Retinal pigment epithelial cell (primary cell): ENCODE measurements around the gene FUCA1.
"Not testable (repeated sequence)": the region's sequence is repeated elsewhere in the genome, so short reads cannot be mapped to it uniquely, and the experiment has no call there.

ENCODE experiments used
- DNase-seq: peaks from one replicate; pipeline ENCODE4 v3.0.0-alpha.2; 2010; ENCODE audit warnings: low read depth
- H3K4me3 ChIP-seq: 2 replicates; pipeline ENCODE4 v1.5.1; 2011; ENCODE audit warnings: mild to moderate bottlenecking, low read length, control low read depth, moderate library complexity
- CTCF ChIP-seq: conservative IDR thresholded peaks from 2 replicates; pipeline ENCODE4 v1.5.1; 2011; ENCODE audit warnings: low read depth, low read length, control low read depth, inconsistent platforms

The FUCA1 gene

GRCh38 chr1:23809751-23810171 lies 58.3 kb downstream of the FUCA1 start:
- H3K4me3 ChIP-seq, result no peak overlapping the region
- no peak for DNase-seq
- peak; percentile 92 for TF ChIP-seq CTCF

GRCh38 chr1:23807453-23807852 lies 60.6 kb downstream of the FUCA1 start:
- no peak for DNase-seq
- no peak for TF ChIP-seq CTCF
- H3K4me3 ChIP-seq, result no peak overlapping the region

- H3K4me3 ChIP-seq, result no peak overlapping the region
- no peak for DNase-seq
- TF ChIP-seq CTCF, result no peak
Measured at GRCh38 chr1:23806280-23806679, 61.8 kb downstream of the FUCA1 start.

- no peak for DNase-seq
- H3K4me3 ChIP-seq, result no peak overlapping the region
- no peak for TF ChIP-seq CTCF
Measured at GRCh38 chr1:23805025-23805424, 63.1 kb downstream of the FUCA1 start.

- DNase-seq, result no peak
- no peak overlapping the region for H3K4me3 ChIP-seq
- TF ChIP-seq CTCF, result peak; percentile 42
Measured at GRCh38 chr1:23804183-23804835, 63.8 kb downstream of the FUCA1 start.

- H3K4me3 ChIP-seq, result no peak overlapping the region
- no peak for DNase-seq
- no peak for TF ChIP-seq CTCF
Measured at GRCh38 chr1:23803674-23804073, 64.4 kb downstream of the FUCA1 start.

GRCh38 chr1:23802809-23803342 lies 65.2 kb downstream of the FUCA1 start:
- DNase-seq, H3K4me3 ChIP-seq: not testable (repeated sequence)

GRCh38 chr1:23801876-23802275 lies 66.2 kb downstream of the FUCA1 start:
- no peak for TF ChIP-seq CTCF
- no peak for DNase-seq
- H3K4me3 ChIP-seq, result no peak overlapping the region
